DOHH2 (cell line): ENCODE data around the gene RNF145.
A peak's percentile ranks its signal among the peaks of the same experiment; 100 is the strongest.

Experiments
- H3F3A ChIP-seq: fragments of 200-600 bp; sonication (generic), shearing (Covaris generic); 2 replicates; pipeline ENCODE4 v1.6.0; 2016; ENCODE audit warnings: antibody characterized with exemption, mild to moderate bottlenecking; ENCODE audit not compliant: control insufficient read depth, insufficient read depth
- H3K27ac ChIP-seq: fragments of 200-600 bp; sonication (generic); 2 replicates; pipeline ENCODE4 v1.5.1; 2014; ENCODE audit warnings: low read depth, mild to moderate bottlenecking, low read length, moderate library complexity
- H3K27me3 ChIP-seq: fragments of 200-600 bp; sonication (generic); 2 replicates; pipeline ENCODE4 v1.6.1; 2014; ENCODE audit warnings: mild to moderate bottlenecking, low read length, mixed read lengths; ENCODE audit not compliant: control insufficient read depth
- H3K36me3 ChIP-seq: fragments of 200-600 bp; sonication (generic); 2 replicates; pipeline ENCODE4 v1.6.1; 2014; ENCODE audit warnings: mild to moderate bottlenecking, low read length, moderate library complexity, mixed read lengths; ENCODE audit not compliant: control insufficient read depth
- H3K4me1 ChIP-seq: fragments of 200-600 bp; sonication (generic); 2 replicates; pipeline ENCODE4 v1.6.1; 2014; ENCODE audit warnings: mild to moderate bottlenecking, low read length, mixed read lengths; ENCODE audit not compliant: control insufficient read depth
- H3K4me2 ChIP-seq: fragments of 200-600 bp; sonication (generic); 2 replicates; pipeline ENCODE4 v1.6.0; 2014; ENCODE audit warnings: mild to moderate bottlenecking, low read length, moderate library complexity
- H3K4me3 ChIP-seq: fragments of 200-600 bp; sonication (generic); 2 replicates; pipeline ENCODE4 v1.5.1; 2014; ENCODE audit warnings: mild to moderate bottlenecking, low read length, mixed read lengths
- H3K79me2 ChIP-seq: fragments of 200-600 bp; sonication (generic); 2 replicates; pipeline ENCODE4 v1.6.1; 2014; ENCODE audit warnings: mild to moderate bottlenecking, low read length, mixed read lengths; ENCODE audit not compliant: control insufficient read depth
- H3K9me2 ChIP-seq: fragments of 200-600 bp; sonication (generic); replicated peaks from 2 replicates; pipeline ENCODE4 v1.6.1; 2014; ENCODE audit warnings: mild to moderate bottlenecking, low read length, mixed read lengths; ENCODE audit not compliant: control insufficient read depth
- H3K9me3 ChIP-seq: fragments of 200-600 bp; sonication (generic); 2 replicates; pipeline ENCODE4 v1.6.1; 2014; ENCODE audit warnings: antibody characterized with exemption, low read length, mixed read lengths; ENCODE audit not compliant: control insufficient read depth, insufficient read depth
- H4K20me1 ChIP-seq: fragments of 200-600 bp; sonication (generic); 2 replicates; pipeline ENCODE4 v1.6.0; 2014; ENCODE audit warnings: low read depth, mild to moderate bottlenecking, antibody characterized with exemption, low read length, moderate library complexity; ENCODE audit not compliant: control insufficient read depth, insufficient read depth
- EZH2phosphoT487 ChIP-seq: fragments of 200-600 bp; sonication (generic); IDR thresholded peaks from 2 replicates; pipeline ENCODE4 v1.6.1; 2017; ENCODE audit warnings: borderline replicate concordance, mild to moderate bottlenecking, antibody characterized with exemption, low read length, moderate library complexity, mixed read lengths
- TF ChIP-seq, protein P1 (sequence below): fragments of 200-600 bp; sonication (generic); IDR thresholded peaks from one replicate; pipeline ENCODE4 v1.5.1; 2014; ENCODE audit warnings: antibody characterized with exemption, mild to moderate bottlenecking, low read depth, low read length; ENCODE audit not compliant: poor library complexity, severe bottlenecking

The RNF145 gene

GRCh38 chr5:159207686-159208513 is 1.5 kb downstream of the RNF145 start:
- Histone ChIP-seq H4K20me1 (peaks cover 36% of the 10 kb centered on the region), H3K4me1 (peaks cover 59% of the 10 kb centered on the region)
- no peak for TF ChIP-seq EZH2phosphoT487
- TF ChIP-seq, protein P1, sequence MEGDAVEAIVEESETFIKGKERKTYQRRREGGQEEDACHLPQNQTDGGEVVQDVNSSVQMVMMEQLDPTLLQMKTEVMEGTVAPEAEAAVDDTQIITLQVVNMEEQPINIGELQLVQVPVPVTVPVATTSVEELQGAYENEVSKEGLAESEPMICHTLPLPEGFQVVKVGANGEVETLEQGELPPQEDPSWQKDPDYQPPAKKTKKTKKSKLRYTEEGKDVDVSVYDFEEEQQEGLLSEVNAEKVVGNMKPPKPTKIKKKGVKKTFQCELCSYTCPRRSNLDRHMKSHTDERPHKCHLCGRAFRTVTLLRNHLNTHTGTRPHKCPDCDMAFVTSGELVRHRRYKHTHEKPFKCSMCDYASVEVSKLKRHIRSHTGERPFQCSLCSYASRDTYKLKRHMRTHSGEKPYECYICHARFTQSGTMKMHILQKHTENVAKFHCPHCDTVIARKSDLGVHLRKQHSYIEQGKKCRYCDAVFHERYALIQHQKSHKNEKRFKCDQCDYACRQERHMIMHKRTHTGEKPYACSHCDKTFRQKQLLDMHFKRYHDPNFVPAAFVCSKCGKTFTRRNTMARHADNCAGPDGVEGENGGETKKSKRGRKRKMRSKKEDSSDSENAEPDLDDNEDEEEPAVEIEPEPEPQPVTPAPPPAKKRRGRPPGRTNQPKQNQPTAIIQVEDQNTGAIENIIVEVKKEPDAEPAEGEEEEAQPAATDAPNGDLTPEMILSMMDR: peak; percentile 19

DNA sequence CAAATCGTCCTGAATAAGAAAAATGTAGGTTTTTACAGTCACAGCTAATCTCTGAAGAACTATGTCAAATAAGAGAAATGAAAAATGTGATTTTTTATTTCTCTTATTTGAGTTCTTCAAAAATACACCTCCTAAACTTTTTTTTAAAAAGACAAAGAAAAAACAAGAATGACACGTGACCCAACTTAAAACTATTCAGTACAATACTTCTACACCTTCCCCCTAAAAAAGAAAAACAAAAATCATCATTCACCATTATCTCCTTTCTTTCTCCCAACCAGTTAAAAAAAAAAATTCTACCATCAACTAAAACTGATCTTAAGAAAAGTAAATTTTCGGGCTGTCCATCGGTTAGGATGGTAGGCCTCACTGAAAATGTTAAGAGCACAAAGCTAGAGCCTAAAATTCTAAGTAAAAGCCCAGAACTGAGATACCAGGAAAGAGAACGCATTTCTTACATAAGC is 2.1 kb downstream of the RNF145 start:
- H3K4me3 ChIP-seq: peak overlapping the region; percentile 82
- H3K4me1 ChIP-seq: peaks cover 60% of the 10 kb centered on the region
- no peaks in the 10 kb centered on the region for H3K9me3 ChIP-seq
- peak overlapping the region; percentile 75 for H3K4me2 ChIP-seq
- peaks cover 36% of the 10 kb centered on the region for H4K20me1 ChIP-seq
- peaks cover 47% of the 10 kb centered on the region for H3K36me3 ChIP-seq
- peak overlapping the region; percentile 75 for H3K27ac ChIP-seq
- H3K9me2 ChIP-seq: no peaks in the 10 kb centered on the region
- no peaks in the 10 kb centered on the region for H3K27me3 ChIP-seq
- TF ChIP-seq EZH2phosphoT487: no peak
- TF ChIP-seq, protein P1: no peak
- H3F3A ChIP-seq: peaks cover 20% of the 10 kb centered on the region
- peaks cover 74% of the 10 kb centered on the region for H3K79me2 ChIP-seq

More at GRCh38 chr5:159207686-159208513, 1.5 kb downstream of the RNF145 start:
- Histone ChIP-seq H3K79me2 (peaks cover 67% of the 10 kb centered on the region), H3K4me2 (peak overlapping the region; percentile 75), H3K9me3 (no peaks in the 10 kb centered on the region), H3K4me3 (peak overlapping the region; percentile 82), H3K36me3 (peaks cover 40% of the 10 kb centered on the region), H3K27me3 (no peaks in the 10 kb centered on the region), H3F3A (peaks cover 14% of the 10 kb centered on the region), H3K27ac (peak overlapping the region; percentile 75), H3K9me2 (no peaks in the 10 kb centered on the region)

- Histone ChIP-seq H3K27ac (peak overlapping the region; percentile 75), H3K36me3 (peaks cover 51% of the 10 kb centered on the region), H3K79me2 (peaks cover 78% of the 10 kb centered on the region), H3K9me3 (no peaks in the 10 kb centered on the region), H3K4me1 (peaks cover 58% of the 10 kb centered on the region), H4K20me1 (peaks cover 36% of the 10 kb centered on the region), H3K27me3 (no peaks in the 10 kb centered on the region), H3K4me3 (peak overlapping the region; percentile 82), H3K4me2 (peak overlapping the region; percentile 75), H3K9me2 (no peaks in the 10 kb centered on the region), H3F3A (peaks cover 25% of the 10 kb centered on the region)
- TF ChIP-seq, protein P1: no peak
- no peak for TF ChIP-seq EZH2phosphoT487
Measured at GRCh38 chr5:159206818-159207217, 2.5 kb downstream of the RNF145 start.
